Measurements from ENCODE around the gene NMUR1.

The NMUR1 gene

DNA sequence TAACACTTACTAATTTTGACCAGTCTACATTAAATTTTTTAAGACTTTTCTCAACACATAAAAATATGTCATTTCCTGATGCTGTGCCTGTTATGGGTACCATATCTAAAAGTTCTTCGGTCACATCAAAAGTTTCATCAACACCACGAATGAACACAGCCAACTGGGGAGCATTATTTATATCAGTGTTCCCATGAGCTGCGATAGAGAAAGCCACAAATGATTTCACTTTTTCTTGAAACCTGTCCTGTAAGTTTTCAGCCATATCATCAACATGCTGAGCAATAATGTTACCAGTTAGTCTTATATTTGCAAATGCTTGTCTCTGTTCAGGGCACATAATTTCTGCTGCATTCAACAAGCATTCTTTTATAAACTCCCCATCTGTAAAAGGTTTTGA is 35.6 kb downstream of the NMUR1 start:
- H2AK5ac ChIP-seq (ENCODE audit: low read length), result no peak overlapping the region
- H3K79me2 ChIP-seq (ENCODE audit: control insufficient read depth, insufficient read depth, low read length), result no peaks in the 10 kb centered on the region
- no peak overlapping the region for H4K5ac ChIP-seq (ENCODE audit: low read length)
- no peaks in the 10 kb centered on the region for H3K4me1 ChIP-seq (ENCODE audit: control insufficient read depth, low read depth, low read length)
- H2BK120ac ChIP-seq (ENCODE audit: low read depth, low read length), result no peak overlapping the region
- no CpG with 5 or more reads among the region's 3 CpGs for WGBS (ENCODE audit: extremely low coverage, insufficient coverage, low lambda C conversion rate)
- no peak for DNase-seq
- H3K4me3 ChIP-seq (ENCODE audit: low read length), result no peak overlapping the region
- no peak overlapping the region for H3K27ac ChIP-seq (ENCODE audit: low read depth, low read length)
- H3K9ac ChIP-seq (ENCODE audit: low read length), result no peak overlapping the region
- no peak overlapping the region for H3K4me2 ChIP-seq (ENCODE audit: low read length)
- H3K23ac ChIP-seq (ENCODE audit: low read length), result no peak overlapping the region
- H3K18ac ChIP-seq (ENCODE audit: low read length), result no peak overlapping the region
- no peak overlapping the region for H2BK15ac ChIP-seq (replicated peaks; ENCODE audit: low read depth)
- no peaks in the 10 kb centered on the region for H3K79me1 ChIP-seq (ENCODE audit: low read length)
- H3K36me3 ChIP-seq (ENCODE audit: control insufficient read depth, insufficient read depth, low read length), result no peaks in the 10 kb centered on the region
- no peaks in the 10 kb centered on the region for H3K27me3 ChIP-seq (ENCODE audit: insufficient read depth, low read length, poor library complexity)
- no peak overlapping the region for H3K4ac ChIP-seq (ENCODE audit: low read depth, low read length)
- H4K8ac ChIP-seq (ENCODE audit: low read depth, low read length), result no peak overlapping the region
- H2BK5ac ChIP-seq (ENCODE audit: low read length), result no peak overlapping the region
- H3K56ac ChIP-seq (ENCODE audit: low read length), result no peak overlapping the region

DNA sequence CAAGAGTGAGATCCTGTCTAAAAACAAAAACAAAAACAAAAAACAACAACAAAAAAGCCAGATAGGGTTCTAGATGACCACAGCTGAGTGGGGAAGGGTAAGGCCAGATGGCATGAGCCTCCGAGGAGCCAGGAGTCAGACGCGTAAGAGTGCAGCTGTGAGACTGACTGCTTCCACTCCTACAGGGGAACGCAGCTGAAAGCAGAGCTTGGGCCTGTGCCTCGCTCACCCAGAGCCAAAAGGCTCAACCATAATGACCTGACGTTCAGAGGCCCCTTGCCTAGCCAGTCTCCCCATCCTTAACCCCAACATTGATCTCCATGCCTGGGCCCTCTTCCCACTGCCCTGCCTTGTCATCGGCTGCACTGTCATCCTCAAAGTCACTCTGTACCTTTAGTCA is 39.4 kb downstream of the NMUR1 start:
- Histone ChIP-seq H3K27me3 (ENCODE audit: insufficient read depth, low read length, poor library complexity) (no peaks in the 10 kb centered on the region), H3K4me3 (ENCODE audit: low read length) (no peak overlapping the region), H3K79me2 (ENCODE audit: control insufficient read depth, insufficient read depth, low read length) (no peaks in the 10 kb centered on the region), H2BK120ac (ENCODE audit: low read depth, low read length) (no peak overlapping the region), H3K4me1 (ENCODE audit: control insufficient read depth, low read depth, low read length) (no peaks in the 10 kb centered on the region), H3K27ac (ENCODE audit: low read depth, low read length) (no peak overlapping the region), H4K5ac (ENCODE audit: low read length) (no peak overlapping the region), H3K9ac (ENCODE audit: low read length) (no peak overlapping the region), H3K36me3 (ENCODE audit: control insufficient read depth, insufficient read depth, low read length) (no peaks in the 10 kb centered on the region), H2AK5ac (ENCODE audit: low read length) (no peak overlapping the region), H4K8ac (ENCODE audit: low read depth, low read length) (no peak overlapping the region), H2BK15ac (replicated peaks; ENCODE audit: low read depth) (no peak overlapping the region), H3K4ac (ENCODE audit: low read depth, low read length) (no peak overlapping the region), H3K56ac (ENCODE audit: low read length) (no peak overlapping the region), H3K4me2 (ENCODE audit: low read length) (no peak overlapping the region), H2BK5ac (ENCODE audit: low read length) (no peak overlapping the region), H3K79me1 (ENCODE audit: low read length) (no peaks in the 10 kb centered on the region), H3K18ac (ENCODE audit: low read length) (no peak overlapping the region), H3K23ac (ENCODE audit: low read length) (no peak overlapping the region)
- WGBS (ENCODE audit: extremely low coverage, insufficient coverage, low lambda C conversion rate), result no CpG with 5 or more reads among the region's 7 CpGs
- DNase-seq, result no peak

DNA sequence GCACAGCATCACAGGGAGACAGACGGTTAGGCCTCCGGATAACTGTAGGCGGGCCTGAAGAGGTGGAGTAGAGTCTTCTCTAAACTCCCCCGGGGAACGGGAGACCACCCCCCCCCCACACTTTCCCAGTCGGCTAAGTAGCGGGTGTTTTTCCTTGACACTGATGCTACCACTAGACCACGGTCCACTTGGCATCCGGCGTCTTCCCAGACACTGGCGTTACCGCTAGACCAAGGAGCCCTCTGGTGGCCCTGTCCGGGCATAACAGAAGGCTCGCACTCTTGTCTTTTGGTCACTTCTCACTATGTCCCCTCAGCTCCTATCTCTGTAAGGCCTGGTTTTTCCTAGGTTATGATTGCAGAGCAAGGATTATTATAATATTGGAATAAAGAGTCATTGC is 40.3 kb downstream of the NMUR1 start:
- H3K27me3 ChIP-seq (ENCODE audit: insufficient read depth, low read length, poor library complexity), result no peaks in the 10 kb centered on the region
- no peak overlapping the region for H2AK5ac ChIP-seq (ENCODE audit: low read length)
- no peak overlapping the region for H4K5ac ChIP-seq (ENCODE audit: low read length)
- no peaks in the 10 kb centered on the region for H3K36me3 ChIP-seq (ENCODE audit: control insufficient read depth, insufficient read depth, low read length)
- no peak overlapping the region for H2BK15ac ChIP-seq (replicated peaks; ENCODE audit: low read depth)
- H3K4me2 ChIP-seq (ENCODE audit: low read length), result no peak overlapping the region
- H3K4me3 ChIP-seq (ENCODE audit: low read length), result no peak overlapping the region
- H2BK120ac ChIP-seq (ENCODE audit: low read depth, low read length), result no peak overlapping the region
- peak; percentile 39 for DNase-seq
- no peak overlapping the region for H3K9ac ChIP-seq (ENCODE audit: low read length)
- WGBS (ENCODE audit: extremely low coverage, insufficient coverage, low lambda C conversion rate), result no CpG with 5 or more reads among the region's 14 CpGs
- no peak overlapping the region for H3K4ac ChIP-seq (ENCODE audit: low read depth, low read length)
- no peak overlapping the region for H3K56ac ChIP-seq (ENCODE audit: low read length)
- no peak overlapping the region for H3K18ac ChIP-seq (ENCODE audit: low read length)
- H4K8ac ChIP-seq (ENCODE audit: low read depth, low read length), result no peak overlapping the region
- H3K79me2 ChIP-seq (ENCODE audit: control insufficient read depth, insufficient read depth, low read length), result no peaks in the 10 kb centered on the region
- no peak overlapping the region for H3K27ac ChIP-seq (ENCODE audit: low read depth, low read length)
- no peak overlapping the region for H3K23ac ChIP-seq (ENCODE audit: low read length)
- H3K4me1 ChIP-seq (ENCODE audit: control insufficient read depth, low read depth, low read length), result no peaks in the 10 kb centered on the region
- no peak overlapping the region for H2BK5ac ChIP-seq (ENCODE audit: low read length)
- H3K79me1 ChIP-seq (ENCODE audit: low read length), result no peaks in the 10 kb centered on the region

DNA sequence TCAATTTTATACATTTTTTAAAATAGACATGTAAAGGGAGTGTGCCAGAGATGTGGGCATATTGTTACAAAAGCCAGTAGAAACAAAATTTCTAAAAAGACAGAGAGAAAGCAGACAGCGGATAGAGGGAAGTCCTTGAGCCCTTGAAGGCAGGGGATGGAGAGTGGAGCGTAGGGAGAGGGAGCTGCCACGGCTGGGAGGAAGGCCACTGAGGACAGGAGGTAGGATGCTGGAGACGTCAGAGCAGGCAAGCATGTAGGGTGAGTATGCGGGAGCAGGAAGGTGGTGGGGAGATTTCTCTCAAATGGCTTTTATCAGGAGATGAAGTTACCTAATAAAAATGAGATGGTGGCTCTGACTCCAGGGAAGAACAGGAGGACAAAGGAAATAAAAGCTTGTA is 41.9 kb downstream of the NMUR1 start:
- no CpG with 5 or more reads among the region's 5 CpGs for WGBS (ENCODE audit: extremely low coverage, insufficient coverage, low lambda C conversion rate)
- H3K79me1 ChIP-seq (ENCODE audit: low read length), result no peaks in the 10 kb centered on the region
- H3K4me3 ChIP-seq (ENCODE audit: low read length), result no peak overlapping the region
- no peak overlapping the region for H4K5ac ChIP-seq (ENCODE audit: low read length)
- H2BK15ac ChIP-seq (replicated peaks; ENCODE audit: low read depth), result no peak overlapping the region
- no peaks in the 10 kb centered on the region for H3K4me1 ChIP-seq (ENCODE audit: control insufficient read depth, low read depth, low read length)
- no peaks in the 10 kb centered on the region for H3K27me3 ChIP-seq (ENCODE audit: insufficient read depth, low read length, poor library complexity)
- no peak overlapping the region for H4K8ac ChIP-seq (ENCODE audit: low read depth, low read length)
- H2BK5ac ChIP-seq (ENCODE audit: low read length), result no peak overlapping the region
- H2AK5ac ChIP-seq (ENCODE audit: low read length), result no peak overlapping the region
- no peaks in the 10 kb centered on the region for H3K36me3 ChIP-seq (ENCODE audit: control insufficient read depth, insufficient read depth, low read length)
- no peak for DNase-seq
- H3K4ac ChIP-seq (ENCODE audit: low read depth, low read length), result no peak overlapping the region
- H3K23ac ChIP-seq (ENCODE audit: low read length), result no peak overlapping the region
- H3K4me2 ChIP-seq (ENCODE audit: low read length), result no peak overlapping the region
- H3K79me2 ChIP-seq (ENCODE audit: control insufficient read depth, insufficient read depth, low read length), result no peaks in the 10 kb centered on the region
- no peak overlapping the region for H3K18ac ChIP-seq (ENCODE audit: low read length)
- no peak overlapping the region for H3K56ac ChIP-seq (ENCODE audit: low read length)
- no peak overlapping the region for H3K27ac ChIP-seq (ENCODE audit: low read depth, low read length)
- no peak overlapping the region for H3K9ac ChIP-seq (ENCODE audit: low read length)
- no peak overlapping the region for H2BK120ac ChIP-seq (ENCODE audit: low read depth, low read length)

GRCh38 chr2:231486851-231487596 is 43.2 kb downstream of the NMUR1 start:
- no peak overlapping the region for H4K8ac ChIP-seq (ENCODE audit: low read depth, low read length)
- H3K27me3 ChIP-seq (ENCODE audit: insufficient read depth, low read length, poor library complexity), result no peaks in the 10 kb centered on the region
- WGBS (ENCODE audit: extremely low coverage, insufficient coverage, low lambda C conversion rate), result no CpG with 5 or more reads among the region's 6 CpGs
- H3K36me3 ChIP-seq (ENCODE audit: control insufficient read depth, insufficient read depth, low read length), result no peaks in the 10 kb centered on the region
- H3K79me1 ChIP-seq (ENCODE audit: low read length), result no peaks in the 10 kb centered on the region
- no peaks in the 10 kb centered on the region for H3K4me1 ChIP-seq (ENCODE audit: control insufficient read depth, low read depth, low read length)
- H3K27ac ChIP-seq (ENCODE audit: low read depth, low read length), result no peak overlapping the region
- H2BK120ac ChIP-seq (ENCODE audit: low read depth, low read length), result no peak overlapping the region
- H3K56ac ChIP-seq (ENCODE audit: low read length), result no peak overlapping the region
- no peak overlapping the region for H3K4ac ChIP-seq (ENCODE audit: low read depth, low read length)
- no peak overlapping the region for H3K23ac ChIP-seq (ENCODE audit: low read length)
- H2BK5ac ChIP-seq (ENCODE audit: low read length), result no peak overlapping the region
- no peak overlapping the region for H3K9ac ChIP-seq (ENCODE audit: low read length)
- no peak overlapping the region for H3K4me3 ChIP-seq (ENCODE audit: low read length)
- no peak overlapping the region for H4K5ac ChIP-seq (ENCODE audit: low read length)
- no peak overlapping the region for H3K4me2 ChIP-seq (ENCODE audit: low read length)
- no peak overlapping the region for H3K18ac ChIP-seq (ENCODE audit: low read length)
- H2BK15ac ChIP-seq (replicated peaks; ENCODE audit: low read depth), result no peak overlapping the region
- no peak overlapping the region for H2AK5ac ChIP-seq (ENCODE audit: low read length)
- no peak for DNase-seq
- H3K79me2 ChIP-seq (ENCODE audit: control insufficient read depth, insufficient read depth, low read length), result no peaks in the 10 kb centered on the region
